AG04450 (cell line): Measurements from ENCODE around the gene C5orf46. TPM values are rescaled to one million over a fixed set of nuclear protein-coding genes. Genes with fewer than 3 reads are reported as not detected.

Experiments used
- CTCF ChIA-PET: fragments of 300-600, 350-600 bp; formaldehyde crosslinking; extraction: SDS; loops from one replicate; lab custom pipeline; 2022; ENCODE audit warnings: antibody characterized with exemption, inconsistent platforms; lab: Charles Lee
- POLR2A ChIA-PET: fragments of 350-600 bp; formaldehyde crosslinking; extraction: SDS; loops from one replicate; lab custom pipeline; 2021; ENCODE audit warnings: antibody characterized with exemption, inconsistent platforms; lab: Yijun Ruan, JAX
- DNase-seq: peaks from one replicate; pipeline ENCODE4 v3.0.0-alpha.2; 2011; ENCODE audit warnings: low read depth, low spot score
- H3K27ac ChIP-seq: one replicate; pipeline ENCODE4 v1.5.1; 2012; ENCODE audit warnings: low read depth, low read length, control low read depth
- H3K27me3 ChIP-seq: one replicate; pipeline ENCODE4 v1.6.0; 2012; ENCODE audit warnings: low read length; ENCODE audit not compliant: control insufficient read depth, insufficient read depth
- H3K4me3 ChIP-seq: 2 replicates; pipeline ENCODE4 v1.5.1; 2011; ENCODE audit warnings: mild to moderate bottlenecking, low read depth, low read length, control low read depth
- H3K9me3 ChIP-seq: 2 replicates; pipeline ENCODE4 v1.5.1; 2012; ENCODE audit warnings: low read length; ENCODE audit not compliant: control insufficient read depth, insufficient read depth
- CTCF ChIP-seq: IDR thresholded peaks from 2 replicates; pipeline ENCODE4 v1.5.1; 2011; ENCODE audit warnings: low read depth, low read length, control low read depth, inconsistent platforms
- polyA plus RNA-seq: library from polyadenylated mRNA; depleted of rRNA; stranded (reverse); fragments of >200 nt; gene quantifications from 2 replicates; pipeline ENCODE4 v1.2.3, GENCODE V29; 2011

The C5orf46 gene
- polyA plus RNA-seq, 1 experiment, result not detected

DNA sequence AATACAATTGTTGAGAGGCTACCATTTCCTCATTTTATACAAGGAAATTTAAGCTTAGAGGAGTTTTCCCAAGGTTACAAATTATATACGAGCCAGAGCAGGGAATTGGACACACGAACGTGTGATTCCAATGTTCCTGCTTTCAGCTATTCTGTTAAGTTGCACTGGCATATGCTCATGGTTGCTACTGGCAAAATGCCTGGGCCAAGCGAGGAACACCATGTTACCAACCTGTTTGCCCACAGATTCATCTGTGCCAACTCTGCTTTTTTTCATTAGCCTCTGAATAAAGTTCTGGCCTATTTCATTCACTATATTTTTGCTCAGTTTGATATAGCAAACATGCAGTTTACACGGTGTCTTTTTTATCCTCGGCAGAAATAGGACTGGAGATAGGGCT, 5.1 kb upstream of the C5orf46 start:
- no peak overlapping the region for H3K27ac ChIP-seq
- TF ChIP-seq CTCF, result no peak
- H3K4me3 ChIP-seq, result no peak overlapping the region
- CTCF ChIA-PET, result interaction anchor here (0.7 to 1.7 kb wide), 2 partner anchors 12 to 54 kb away, joined by 5 read pairs; no protein-coding TSS in a partner anchor
- no peaks in the 10 kb centered on the region for H3K27me3 ChIP-seq
- no peaks in the 10 kb centered on the region for H3K9me3 ChIP-seq
- DNase-seq, result no peak
- POLR2A ChIA-PET, result no interaction called here

DNA sequence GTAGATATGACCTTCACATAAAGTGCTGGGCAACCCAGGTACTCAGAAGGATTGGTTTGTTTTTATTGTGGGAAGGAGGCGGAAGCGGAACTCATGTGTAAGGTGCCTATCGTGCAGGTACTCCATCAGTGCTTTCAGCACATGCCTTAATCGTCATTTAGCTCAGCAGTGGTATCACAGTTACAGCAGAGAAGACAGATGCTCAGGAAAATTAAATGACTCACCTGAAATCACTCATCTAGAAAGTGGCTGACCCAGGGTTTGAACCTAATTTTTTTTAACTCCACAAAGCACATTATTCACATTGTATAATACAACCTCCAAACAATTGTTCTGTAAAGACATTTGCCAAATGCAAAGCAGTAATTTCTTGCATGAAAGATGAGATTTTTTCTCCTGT, 2.2 kb downstream of the C5orf46 start:
- H3K9me3 ChIP-seq, result no peaks in the 10 kb centered on the region
- H3K27me3 ChIP-seq, result no peaks in the 10 kb centered on the region
- CTCF ChIA-PET, result no interaction called here
- POLR2A ChIA-PET, result no interaction called here
- DNase-seq, result no peak
- no peak for TF ChIP-seq CTCF
- H3K4me3 ChIP-seq, result no peak overlapping the region
- no peak overlapping the region for H3K27ac ChIP-seq

DNA sequence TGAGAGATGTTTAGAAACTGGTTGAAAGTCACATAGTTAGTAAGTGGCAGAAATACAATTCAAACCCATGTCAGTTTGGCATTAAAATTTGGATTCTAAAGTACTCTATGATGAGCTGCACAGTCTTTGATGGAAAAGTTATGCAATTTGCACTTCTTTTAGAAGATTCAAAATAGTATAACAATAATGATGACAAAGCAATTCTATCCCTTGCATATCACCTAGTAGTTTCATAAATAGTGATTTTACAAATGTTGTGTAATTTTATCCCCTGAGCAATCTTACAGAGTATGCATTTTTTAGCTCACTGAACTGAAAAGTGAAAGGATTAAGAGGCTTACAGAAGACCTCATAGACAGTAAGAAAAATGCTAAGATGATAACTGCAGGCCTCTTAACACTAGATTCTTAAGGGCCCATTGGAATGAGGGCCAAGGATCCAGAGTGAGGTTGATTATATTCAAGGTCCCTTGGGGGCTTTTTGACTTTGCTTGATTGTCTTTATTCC, 3.7 kb downstream of the C5orf46 start:
- Histone ChIP-seq H3K27ac (no peak overlapping the region), H3K9me3 (no peaks in the 10 kb centered on the region), H3K4me3 (no peak overlapping the region), H3K27me3 (no peaks in the 10 kb centered on the region)
- POLR2A ChIA-PET, result no interaction called here
- DNase-seq, result no peak
- no peak for TF ChIP-seq CTCF
- CTCF ChIA-PET, result no interaction called here

GRCh38 chr5:147901599-147902039, 4.7 kb downstream of the C5orf46 start:
- H3K27me3 ChIP-seq, result no peaks in the 10 kb centered on the region
- no peak overlapping the region for H3K27ac ChIP-seq
- CTCF ChIA-PET, result no interaction called here
- H3K9me3 ChIP-seq, result no peaks in the 10 kb centered on the region
- H3K4me3 ChIP-seq, result no peak overlapping the region
- no peak for DNase-seq
- TF ChIP-seq CTCF, result no peak
- POLR2A ChIA-PET, result no interaction called here

DNA sequence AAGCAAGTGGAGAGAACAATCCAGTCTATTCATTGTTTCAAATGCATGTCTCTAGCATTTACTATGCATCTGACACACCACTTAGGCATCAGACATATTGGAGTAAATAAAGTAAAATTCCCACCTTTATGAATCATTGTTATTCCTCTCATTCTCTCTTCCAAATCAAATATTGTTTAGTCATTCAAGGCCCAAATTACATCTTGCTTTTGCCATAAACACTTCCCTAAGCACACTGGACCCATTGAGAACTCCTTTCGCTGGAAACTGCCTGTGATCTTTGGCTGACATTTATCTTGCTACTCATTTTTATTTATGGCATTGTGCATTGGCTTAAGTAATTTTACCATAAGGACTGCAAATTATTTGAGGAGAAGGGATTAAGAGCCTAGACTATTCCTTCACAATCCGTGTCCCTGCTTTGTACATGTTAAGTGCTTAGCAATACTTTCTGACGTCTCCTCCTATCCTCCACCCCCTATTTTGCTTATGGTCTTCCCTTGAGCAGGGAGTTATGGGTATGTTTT, 7.4 kb downstream of the C5orf46 start:
- no peak overlapping the region for H3K27ac ChIP-seq
- H3K4me3 ChIP-seq, result no peak overlapping the region
- no peak for TF ChIP-seq CTCF
- H3K9me3 ChIP-seq, result no peaks in the 10 kb centered on the region
- POLR2A ChIA-PET, result no interaction called here
- H3K27me3 ChIP-seq, result no peaks in the 10 kb centered on the region
- DNase-seq, result no peak
- CTCF ChIA-PET, result no interaction called here
